GM23338 (cell line): Measurements from ENCODE around the gene ASB9. TPM values are rescaled to one million over a fixed set of nuclear protein-coding genes. Genes with fewer than 3 reads are reported as not detected.

ENCODE experiments used
- ATAC-seq: fragments of 200-7000 bp; cut with Tn5 transposase; 3 replicates; pipeline ENCODE4 v1.9.1; 2020
- DNase-seq: peaks from one replicate; pipeline ENCODE4 v3.0.0-alpha.2; 2015; ENCODE audit warnings: low spot score
- H2AFZ ChIP-seq: fragments of 200-600 bp; sonication (generic); 2 replicates; pipeline ENCODE4 v1.8.0; 2016; ENCODE audit warnings: antibody characterized with exemption, mild to moderate bottlenecking, moderate library complexity
- H3F3A ChIP-seq: fragments of 200-600 bp; sonication (generic); replicated peaks from 2 replicates; pipeline ENCODE4 v1.8.0; 2017; ENCODE audit warnings: antibody characterized with exemption, mixed run types, low read depth
- H3K27ac ChIP-seq: fragments of 200-600 bp; sonication (generic); 2 replicates; pipeline ENCODE4 v1.6.1; 2016; ENCODE audit warnings: low read depth
- H3K27me3 ChIP-seq: fragments of 200-600 bp; sonication (generic); 2 replicates; pipeline ENCODE4 v1.8.0; 2016; ENCODE audit warnings: mild to moderate bottlenecking, mixed run types, moderate library complexity; ENCODE audit not compliant: insufficient read depth
- H3K36me3 ChIP-seq: fragments of 200-600 bp; sonication (generic); 2 replicates; pipeline ENCODE4 v1.8.0; 2016; ENCODE audit warnings: mild to moderate bottlenecking; ENCODE audit not compliant: insufficient read depth
- H3K4me1 ChIP-seq: fragments of 200-600 bp; sonication (generic); 2 replicates; pipeline ENCODE4 v1.8.0; 2016; ENCODE audit warnings: mild to moderate bottlenecking, moderate library complexity; ENCODE audit not compliant: insufficient read depth
- H3K4me2 ChIP-seq: fragments of 200-600 bp; sonication (generic); 2 replicates; pipeline ENCODE4 v1.7.1; 2017; ENCODE audit warnings: mixed run types
- H3K4me3 ChIP-seq: fragments of 200-600 bp; sonication (generic); 2 replicates; pipeline ENCODE4 v1.6.1; 2016; ENCODE audit warnings: mixed run types
- H3K79me2 ChIP-seq: fragments of 200-600 bp; sonication (generic); replicated peaks from 2 replicates; pipeline ENCODE4 v1.8.0; 2017; ENCODE audit warnings: mild to moderate bottlenecking; ENCODE audit not compliant: insufficient read depth
- H3K9me2 ChIP-seq: fragments of 200-600 bp; sonication (generic); 2 replicates; pipeline ENCODE4 v1.8.0; 2017; ENCODE audit not compliant: insufficient read depth
- H4K20me1 ChIP-seq: fragments of 200-600 bp; sonication (generic); replicated peaks from 2 replicates; pipeline ENCODE4 v1.8.0; 2017; ENCODE audit warnings: mild to moderate bottlenecking; ENCODE audit not compliant: insufficient read depth
- H3K27ac Mint-ChIP-seq: 2 replicates; pipeline ENCODE4 v1.8.0; 2020; ENCODE audit warnings: inconsistent platforms, mild to moderate bottlenecking, moderate library complexity, mixed read lengths
- H3K27me3 Mint-ChIP-seq: 3 replicates; pipeline ENCODE4 v1.8.0; 2022; ENCODE audit warnings: low read depth, mild to moderate bottlenecking, moderate library complexity, mixed read lengths, inconsistent platforms; ENCODE audit not compliant: insufficient read depth, poor library complexity
- H3K36me3 Mint-ChIP-seq: 3 replicates; pipeline ENCODE4 v1.8.0; 2021; ENCODE audit warnings: low read depth, mild to moderate bottlenecking, inconsistent platforms, moderate library complexity, mixed read lengths
- H3K4me1 Mint-ChIP-seq: 3 replicates; pipeline ENCODE4 v1.8.0; 2020; ENCODE audit warnings: mild to moderate bottlenecking, inconsistent platforms, mixed read lengths
- H3K4me3 Mint-ChIP-seq: 3 replicates; pipeline ENCODE4 v1.8.0; 2021; ENCODE audit warnings: moderate library complexity, mild to moderate bottlenecking, inconsistent platforms, mixed read lengths
- H3K9me3 Mint-ChIP-seq: 3 replicates; pipeline ENCODE4 v1.8.0; 2020; ENCODE audit warnings: moderate library complexity, mild to moderate bottlenecking, inconsistent platforms, mixed read lengths
- CREB1 ChIP-seq: fragments of 250-450 bp; sonication (Bioruptor Pico); IDR thresholded peaks from 2 replicates; pipeline ENCODE4 v1.5.0; 2020; ENCODE audit warnings: low read depth, mild to moderate bottlenecking, moderate library complexity
- ETS1 ChIP-seq: IDR thresholded peaks from 2 replicates; pipeline ENCODE4 v1.6.1; 2016; ENCODE audit warnings: antibody characterized with exemption
- EZH2 ChIP-seq: fragments of 200-600 bp; sonication (generic); IDR thresholded peaks from one replicate; pipeline ENCODE4 v1.8.0; 2017; ENCODE audit warnings: antibody characterized with exemption, mild to moderate bottlenecking, low read depth; ENCODE audit not compliant: unreplicated experiment
- EZH2phosphoT487 ChIP-seq: fragments of 200-600 bp; sonication (generic); IDR thresholded peaks from one replicate; pipeline ENCODE4 v1.8.1; 2018; ENCODE audit warnings: antibody characterized with exemption; ENCODE audit not compliant: unreplicated experiment
- JUNB ChIP-seq: IDR thresholded peaks from one replicate; pipeline ENCODE4 v1.6.1; 2016; ENCODE audit warnings: antibody characterized with exemption; ENCODE audit not compliant: unreplicated experiment
- NANOG ChIP-seq: IDR thresholded peaks from 2 replicates; pipeline ENCODE4 v1.6.1; 2016; ENCODE audit warnings: antibody characterized with exemption, borderline replicate concordance
- POLR2AphosphoS5 ChIP-seq: IDR thresholded peaks from 2 replicates; pipeline ENCODE4 v1.6.1; 2016; ENCODE audit warnings: antibody characterized with exemption, low read depth
- STAT1 ChIP-seq: IDR thresholded peaks from one replicate; pipeline ENCODE4 v1.6.1; 2016; ENCODE audit warnings: antibody characterized with exemption; ENCODE audit not compliant: unreplicated experiment
- ZNF114 ChIP-seq: fragments of 250-450 bp; sonication (Bioruptor Pico); IDR thresholded peaks from 2 replicates; pipeline ENCODE4 v1.5.0; 2020; ENCODE audit warnings: mild to moderate bottlenecking, moderate library complexity
- polyA plus RNA-seq: library from polyadenylated mRNA; unstranded; fragments of >200 nt; fragmentation: Nextera tagmentation; extraction: Ambion mirVana; gene quantifications from 2 replicates; pipeline ENCODE4 v1.2.1, GENCODE V29; 2016
- total RNA-seq: library from RNA; depleted of rRNA; stranded (reverse); fragments of >200 nt; shearing (Covaris generic); gene quantifications from 2 replicates; pipeline ENCODE4 v1.2.3, GENCODE V29; 2014
- TF ChIP-seq, protein P1 (sequence below): fragments of 250-450 bp; sonication (Bioruptor Pico); IDR thresholded peaks from 2 replicates; pipeline ENCODE4 v1.5.0; 2020; ENCODE audit warnings: mild to moderate bottlenecking, moderate library complexity
- TF ChIP-seq, protein P2 (sequence below): IDR thresholded peaks from one replicate; pipeline ENCODE4 v1.6.1; 2018; ENCODE audit warnings: antibody characterized with exemption; ENCODE audit not compliant: unreplicated experiment

ASB9 gene
- total and polyA plus RNA-seq, 2 experiments from 2014 or later, result 0.37 to 0.42 TPM

- TF ChIP-seq, protein P1, sequence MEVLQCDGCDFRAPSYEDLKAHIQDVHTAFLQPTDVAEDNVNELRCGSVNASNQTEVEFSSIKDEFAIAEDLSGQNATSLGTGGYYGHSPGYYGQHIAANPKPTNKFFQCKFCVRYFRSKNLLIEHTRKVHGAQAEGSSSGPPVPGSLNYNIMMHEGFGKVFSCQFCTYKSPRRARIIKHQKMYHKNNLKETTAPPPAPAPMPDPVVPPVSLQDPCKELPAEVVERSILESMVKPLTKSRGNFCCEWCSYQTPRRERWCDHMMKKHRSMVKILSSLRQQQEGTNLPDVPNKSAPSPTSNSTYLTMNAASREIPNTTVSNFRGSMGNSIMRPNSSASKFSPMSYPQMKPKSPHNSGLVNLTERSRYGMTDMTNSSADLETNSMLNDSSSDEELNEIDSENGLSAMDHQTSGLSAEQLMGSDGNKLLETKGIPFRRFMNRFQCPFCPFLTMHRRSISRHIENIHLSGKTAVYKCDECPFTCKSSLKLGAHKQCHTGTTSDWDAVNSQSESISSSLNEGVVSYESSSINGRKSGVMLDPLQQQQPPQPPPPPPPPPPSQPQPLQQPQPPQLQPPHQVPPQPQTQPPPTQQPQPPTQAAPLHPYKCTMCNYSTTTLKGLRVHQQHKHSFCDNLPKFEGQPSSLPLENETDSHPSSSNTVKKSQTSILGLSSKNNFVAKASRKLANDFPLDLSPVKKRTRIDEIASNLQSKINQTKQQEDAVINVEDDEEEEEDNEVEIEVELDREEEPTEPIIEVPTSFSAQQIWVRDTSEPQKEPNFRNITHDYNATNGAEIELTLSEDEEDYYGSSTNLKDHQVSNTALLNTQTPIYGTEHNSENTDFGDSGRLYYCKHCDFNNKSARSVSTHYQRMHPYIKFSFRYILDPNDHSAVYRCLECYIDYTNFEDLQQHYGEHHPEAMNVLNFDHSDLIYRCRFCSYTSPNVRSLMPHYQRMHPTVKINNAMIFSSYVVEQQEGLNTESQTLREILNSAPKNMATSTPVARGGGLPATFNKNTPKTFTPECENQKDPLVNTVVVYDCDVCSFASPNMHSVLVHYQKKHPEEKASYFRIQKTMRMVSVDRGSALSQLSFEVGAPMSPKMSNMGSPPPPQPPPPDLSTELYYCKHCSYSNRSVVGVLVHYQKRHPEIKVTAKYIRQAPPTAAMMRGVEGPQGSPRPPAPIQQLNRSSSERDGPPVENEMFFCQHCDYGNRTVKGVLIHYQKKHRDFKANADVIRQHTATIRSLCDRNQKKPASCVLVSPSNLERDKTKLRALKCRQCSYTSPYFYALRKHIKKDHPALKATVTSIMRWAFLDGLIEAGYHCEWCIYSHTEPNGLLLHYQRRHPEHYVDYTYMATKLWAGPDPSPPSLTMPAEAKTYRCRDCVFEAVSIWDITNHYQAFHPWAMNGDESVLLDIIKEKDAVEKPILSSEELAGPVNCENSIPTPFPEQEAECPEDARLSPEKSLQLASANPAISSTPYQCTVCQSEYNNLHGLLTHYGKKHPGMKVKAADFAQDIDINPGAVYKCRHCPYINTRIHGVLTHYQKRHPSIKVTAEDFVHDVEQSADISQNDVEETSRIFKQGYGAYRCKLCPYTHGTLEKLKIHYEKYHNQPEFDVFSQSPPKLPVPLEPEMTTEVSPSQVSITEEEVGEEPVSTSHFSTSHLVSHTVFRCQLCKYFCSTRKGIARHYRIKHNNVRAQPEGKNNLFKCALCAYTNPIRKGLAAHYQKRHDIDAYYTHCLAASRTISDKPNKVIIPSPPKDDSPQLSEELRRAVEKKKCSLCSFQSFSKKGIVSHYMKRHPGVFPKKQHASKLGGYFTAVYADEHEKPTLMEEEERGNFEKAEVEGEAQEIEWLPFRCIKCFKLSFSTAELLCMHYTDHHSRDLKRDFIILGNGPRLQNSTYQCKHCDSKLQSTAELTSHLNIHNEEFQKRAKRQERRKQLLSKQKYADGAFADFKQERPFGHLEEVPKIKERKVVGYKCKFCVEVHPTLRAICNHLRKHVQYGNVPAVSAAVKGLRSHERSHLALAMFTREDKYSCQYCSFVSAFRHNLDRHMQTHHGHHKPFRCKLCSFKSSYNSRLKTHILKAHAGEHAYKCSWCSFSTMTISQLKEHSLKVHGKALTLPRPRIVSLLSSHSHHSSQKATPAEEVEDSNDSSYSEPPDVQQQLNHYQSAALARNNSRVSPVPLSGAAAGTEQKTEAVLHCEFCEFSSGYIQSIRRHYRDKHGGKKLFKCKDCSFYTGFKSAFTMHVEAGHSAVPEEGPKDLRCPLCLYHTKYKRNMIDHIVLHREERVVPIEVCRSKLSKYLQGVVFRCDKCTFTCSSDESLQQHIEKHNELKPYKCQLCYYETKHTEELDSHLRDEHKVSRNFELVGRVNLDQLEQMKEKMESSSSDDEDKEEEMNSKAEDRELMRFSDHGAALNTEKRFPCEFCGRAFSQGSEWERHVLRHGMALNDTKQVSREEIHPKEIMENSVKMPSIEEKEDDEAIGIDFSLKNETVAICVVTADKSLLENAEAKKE (CRISPR knock-in tag), result no peak
- TF ChIP-seq CREB1 (CRISPR knock-in tag) (no peak), JUNB (no peak)
- TF ChIP-seq, protein P2, sequence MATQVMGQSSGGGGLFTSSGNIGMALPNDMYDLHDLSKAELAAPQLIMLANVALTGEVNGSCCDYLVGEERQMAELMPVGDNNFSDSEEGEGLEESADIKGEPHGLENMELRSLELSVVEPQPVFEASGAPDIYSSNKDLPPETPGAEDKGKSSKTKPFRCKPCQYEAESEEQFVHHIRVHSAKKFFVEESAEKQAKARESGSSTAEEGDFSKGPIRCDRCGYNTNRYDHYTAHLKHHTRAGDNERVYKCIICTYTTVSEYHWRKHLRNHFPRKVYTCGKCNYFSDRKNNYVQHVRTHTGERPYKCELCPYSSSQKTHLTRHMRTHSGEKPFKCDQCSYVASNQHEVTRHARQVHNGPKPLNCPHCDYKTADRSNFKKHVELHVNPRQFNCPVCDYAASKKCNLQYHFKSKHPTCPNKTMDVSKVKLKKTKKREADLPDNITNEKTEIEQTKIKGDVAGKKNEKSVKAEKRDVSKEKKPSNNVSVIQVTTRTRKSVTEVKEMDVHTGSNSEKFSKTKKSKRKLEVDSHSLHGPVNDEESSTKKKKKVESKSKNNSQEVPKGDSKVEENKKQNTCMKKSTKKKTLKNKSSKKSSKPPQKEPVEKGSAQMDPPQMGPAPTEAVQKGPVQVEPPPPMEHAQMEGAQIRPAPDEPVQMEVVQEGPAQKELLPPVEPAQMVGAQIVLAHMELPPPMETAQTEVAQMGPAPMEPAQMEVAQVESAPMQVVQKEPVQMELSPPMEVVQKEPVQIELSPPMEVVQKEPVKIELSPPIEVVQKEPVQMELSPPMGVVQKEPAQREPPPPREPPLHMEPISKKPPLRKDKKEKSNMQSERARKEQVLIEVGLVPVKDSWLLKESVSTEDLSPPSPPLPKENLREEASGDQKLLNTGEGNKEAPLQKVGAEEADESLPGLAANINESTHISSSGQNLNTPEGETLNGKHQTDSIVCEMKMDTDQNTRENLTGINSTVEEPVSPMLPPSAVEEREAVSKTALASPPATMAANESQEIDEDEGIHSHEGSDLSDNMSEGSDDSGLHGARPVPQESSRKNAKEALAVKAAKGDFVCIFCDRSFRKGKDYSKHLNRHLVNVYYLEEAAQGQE, result no peak
Measured at GRCh38 chrX:15221321-15221720, 48.6 kb downstream of the ASB9 start (continued).

- Mint-ChIP-seq H3K27me3 (peaks cover 2% of the 10 kb centered on the region), H3K36me3 (no peaks in the 10 kb centered on the region), H3K4me1 (peaks cover 3% of the 10 kb centered on the region; the same call in 1 of the 3 replicates), H3K9me3 (no peaks in the 10 kb centered on the region; the same call in 2 of the 3 replicates), H3K4me3 (no peak overlapping the region), H3K27ac (no peak overlapping the region)
- Histone ChIP-seq H3K36me3 (no peaks in the 10 kb centered on the region), H3K4me3 (no peak overlapping the region), H2AFZ (no peak overlapping the region), H3K9me2 (no peaks in the 10 kb centered on the region), H3K79me2 (no peaks in the 10 kb centered on the region), H4K20me1 (no peaks in the 10 kb centered on the region), H3K27me3 (no peaks in the 10 kb centered on the region), H3K4me2 (no peak overlapping the region), H3K4me1 (no peaks in the 10 kb centered on the region), H3F3A (no peaks in the 10 kb centered on the region), H3K27ac (no peak overlapping the region)
- no peak for ATAC-seq
- DNase-seq, result no peak
- TF ChIP-seq STAT1, result no peak
- TF ChIP-seq EZH2phosphoT487, result no peak
- no peak for TF ChIP-seq CREB1 (CRISPR knock-in tag)
- TF ChIP-seq NANOG, result no peak
- TF ChIP-seq ETS1, result no peak
- TF ChIP-seq, protein P2, result no peak
- TF ChIP-seq POLR2AphosphoS5, result no peak
- no peak for TF ChIP-seq EZH2
- no peak for TF ChIP-seq ZNF114
Measured at GRCh38 chrX:15217161-15217560, 52.7 kb downstream of the ASB9 start.
